ENCODE data around the gene PPP3CA. TPM values are rescaled to one million over a fixed set of nuclear protein-coding genes. Genes with fewer than 3 reads are reported as not detected.

PPP3CA gene
- total and polyA plus RNA-seq, 2 experiments from 2014 or later, result 27.0 to 45.2 TPM

GRCh38 chr4:101227715-101228114 lies 119.6 kb downstream of the PPP3CA start (continued):
- TF ChIP-seq CTCF (conservative IDR thresholded peaks at IDR 0.05; ENCODE audit: low read depth in 2 of 2), result no peak
- no peak for TF ChIP-seq NANOG (IDR thresholded peaks at IDR 0.05; ENCODE audit: borderline replicate concordance)
- TF ChIP-seq CREB1 (CRISPR knock-in tag; IDR thresholded peaks at IDR 0.05; ENCODE audit: low read depth), result no peak
- TF ChIP-seq REST (IDR thresholded peaks at IDR 0.05; ENCODE audit: unreplicated experiment), result no peak

GRCh38 chr4:101224358-101225218 lies 122.7 kb downstream of the PPP3CA start:
- H3K27me3 ChIP-seq (ENCODE audit: insufficient read depth), result no peaks in the 10 kb centered on the region
- H3K4me3 ChIP-seq, result no peak overlapping the region
- H3K27ac ChIP-seq (ENCODE audit: low read depth), result no peak overlapping the region
- no peaks in the 10 kb centered on the region for H3F3A ChIP-seq (replicated peaks; ENCODE audit: low read depth)
- no peaks in the 10 kb centered on the region for H3K9me2 ChIP-seq (ENCODE audit: insufficient read depth)
- TF ChIP-seq ETS1 (IDR thresholded peaks at IDR 0.05), result no peak
- no peaks in the 10 kb centered on the region for H3K36me3 ChIP-seq (ENCODE audit: insufficient read depth)
- no peak overlapping the region for H3K27ac Mint-ChIP-seq
- H2AFZ ChIP-seq, result no peak overlapping the region
- H3K36me3 Mint-ChIP-seq (ENCODE audit: low read depth), result no peaks in the 10 kb centered on the region
- no peak overlapping the region for H3K4me3 Mint-ChIP-seq
- DNase-seq (ENCODE audit: low spot score) (no peak), ATAC-seq (no peak; the same call in 2 of the 3 replicates)
- peaks cover 3% of the 10 kb centered on the region for H3K27me3 Mint-ChIP-seq (ENCODE audit: insufficient read depth, low read depth, poor library complexity)
- H3K9me3 Mint-ChIP-seq, result no peaks in the 10 kb centered on the region
- no peaks in the 10 kb centered on the region for H4K20me1 ChIP-seq (replicated peaks; ENCODE audit: insufficient read depth)
- peaks cover 26% of the 10 kb centered on the region; the same call in 1 of the 2 replicates for H3K79me2 ChIP-seq (replicated peaks; ENCODE audit: insufficient read depth)
- no peak overlapping the region for H3K4me2 ChIP-seq
- H3K4me1 ChIP-seq (ENCODE audit: insufficient read depth), result peaks cover 7% of the 10 kb centered on the region; the same call in 1 of the 2 replicates
- H3K4me1 Mint-ChIP-seq, result peaks cover 18% of the 10 kb centered on the region
